ENCODE data around the gene TBX15.
"Not testable (repeated sequence)": the region's sequence is repeated elsewhere in the genome, so short reads cannot be mapped to it uniquely, and the experiment has no call there.

Gene TBX15

GRCh38 chr1:118958140-118958539 lies 30.0 kb downstream of the TBX15 start:
- no peak for DNase-seq

DNA sequence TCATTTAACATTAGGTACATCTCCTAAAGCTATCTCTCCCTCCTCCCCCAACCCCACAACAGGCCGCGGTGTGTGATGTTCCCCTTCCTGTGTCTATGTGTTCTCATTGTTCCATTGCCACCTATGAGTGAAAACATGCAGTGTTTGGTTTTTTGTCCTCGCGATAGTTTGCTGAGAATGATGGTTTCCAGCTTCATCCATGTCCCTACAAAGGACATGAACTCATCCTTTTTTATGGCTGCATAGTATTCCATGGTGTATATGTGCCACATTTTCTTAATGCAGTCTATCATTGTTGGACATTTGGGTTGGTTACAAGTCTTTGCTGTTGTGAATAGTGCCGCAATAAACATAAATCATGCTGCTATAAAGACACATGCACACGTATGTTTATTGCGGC lies 30.6 kb downstream of the TBX15 start:
- DNase-seq: not testable (repeated sequence)

DNA sequence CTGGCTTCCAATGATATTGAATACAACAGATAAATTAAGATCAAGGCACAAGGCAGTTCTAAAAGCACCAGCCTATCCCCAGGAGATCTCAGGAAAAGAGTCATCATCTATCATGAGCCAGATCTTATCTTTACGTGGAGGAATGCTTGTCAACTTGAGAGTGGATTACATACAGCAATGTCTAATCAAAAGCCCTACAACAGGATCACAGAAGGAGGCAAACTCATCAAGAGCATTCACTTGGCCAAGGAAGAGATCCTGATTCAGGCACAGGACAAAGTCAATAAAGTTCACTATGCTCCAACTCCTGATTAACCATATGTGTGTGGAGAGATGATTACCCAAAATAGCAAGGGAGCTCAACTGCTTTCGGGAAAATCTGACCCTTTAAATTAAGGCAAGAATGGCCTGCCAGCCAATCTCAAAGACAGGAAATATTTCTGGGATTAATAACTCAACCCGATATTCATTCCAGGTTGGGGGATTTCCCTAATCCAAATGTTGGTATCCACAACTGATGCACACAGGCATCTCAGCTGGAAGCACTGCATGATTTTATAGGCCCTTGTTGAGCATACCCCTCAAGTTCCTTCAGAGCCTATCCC lies 33.7 kb downstream of the TBX15 start:
- no peak for DNase-seq

DNA sequence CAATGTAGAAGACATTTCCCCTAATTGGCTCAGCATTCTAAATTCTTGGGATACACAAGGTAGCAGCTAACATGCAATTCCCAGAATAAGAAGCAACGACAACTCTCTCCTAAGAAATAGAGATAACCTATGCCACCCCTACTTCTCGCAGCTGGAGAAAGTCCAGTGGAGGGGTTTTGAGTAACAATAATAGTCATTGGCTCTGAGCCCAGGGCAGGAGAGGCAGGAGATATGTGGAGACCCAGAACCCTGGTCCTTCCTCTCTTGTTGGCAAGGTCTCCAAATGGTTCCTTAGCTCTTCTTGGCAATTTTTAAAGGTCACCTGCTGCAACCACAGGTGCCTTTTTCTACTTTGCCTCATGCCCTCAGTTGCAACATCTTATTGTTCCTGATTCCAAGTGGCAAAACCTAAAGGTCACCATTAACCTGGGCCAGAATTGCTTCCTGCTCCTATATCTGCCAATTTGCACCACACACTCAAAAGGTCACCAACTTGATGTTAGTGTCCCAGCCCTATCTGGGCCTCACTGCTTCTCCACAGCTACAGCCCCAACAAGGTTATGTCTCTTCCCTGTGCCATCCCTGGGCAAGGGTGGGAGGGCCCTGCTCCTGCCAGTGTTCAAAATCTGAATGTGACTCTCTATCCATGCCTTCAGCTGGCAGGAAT lies 36.7 kb downstream of the TBX15 start:
- no peak for DNase-seq

DNA sequence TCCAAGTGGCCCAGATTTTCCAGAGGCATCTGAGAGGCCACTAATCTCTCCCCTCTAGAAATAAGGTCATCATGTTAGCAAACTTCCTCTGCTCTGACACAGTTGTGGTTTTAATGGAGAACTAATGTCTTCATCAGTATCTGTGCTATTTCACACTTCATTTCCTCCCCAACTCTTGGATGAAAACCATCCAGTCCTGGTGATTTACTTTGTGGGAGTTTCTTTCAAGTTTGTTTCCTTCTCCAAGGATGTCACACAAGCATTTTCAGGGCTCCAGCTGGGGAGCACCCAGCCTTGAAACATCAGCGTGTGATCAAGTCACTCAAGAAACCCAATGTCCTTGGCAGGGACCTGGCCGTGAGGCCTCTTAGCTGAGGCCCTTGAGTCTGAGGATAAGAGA lies 38.8 kb downstream of the TBX15 start:
- no peak for DNase-seq

GRCh38 chr1:118948846-118949245 lies 39.3 kb downstream of the TBX15 start:
- no peak for DNase-seq

- no peak for DNase-seq
Observed at GRCh38 chr1:118948351-118948750, 39.8 kb downstream of the TBX15 start.

- DNase-seq: no peak
Observed at GRCh38 chr1:118947790-118948189, 40.4 kb downstream of the TBX15 start.

GRCh38 chr1:118947003-118947765 lies 41.0 kb downstream of the TBX15 start:
- no peak for DNase-seq

- DNase-seq: no peak
Observed at GRCh38 chr1:118945489-118945888, 42.7 kb downstream of the TBX15 start.

DNA sequence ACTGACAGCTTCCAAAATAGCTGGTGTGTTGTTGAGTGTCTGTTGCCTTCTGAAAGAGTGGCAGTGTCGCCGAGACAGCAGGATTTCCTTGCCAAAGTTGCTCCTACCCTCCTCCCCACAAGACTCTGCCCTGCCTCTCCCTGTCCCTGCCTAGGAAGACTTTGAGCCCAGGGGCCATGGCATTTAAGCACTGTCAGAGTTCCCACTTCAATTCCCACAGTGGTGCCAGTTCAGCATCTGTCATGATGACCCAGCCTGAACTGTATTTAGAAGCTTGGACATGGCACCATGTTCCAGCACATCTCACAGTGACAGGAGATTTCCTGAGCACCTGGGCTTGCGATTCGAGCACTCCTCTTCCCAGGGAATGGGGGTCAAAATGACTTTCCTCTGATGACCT lies 43.6 kb downstream of the TBX15 start:
- DNase-seq: no peak

DNA sequence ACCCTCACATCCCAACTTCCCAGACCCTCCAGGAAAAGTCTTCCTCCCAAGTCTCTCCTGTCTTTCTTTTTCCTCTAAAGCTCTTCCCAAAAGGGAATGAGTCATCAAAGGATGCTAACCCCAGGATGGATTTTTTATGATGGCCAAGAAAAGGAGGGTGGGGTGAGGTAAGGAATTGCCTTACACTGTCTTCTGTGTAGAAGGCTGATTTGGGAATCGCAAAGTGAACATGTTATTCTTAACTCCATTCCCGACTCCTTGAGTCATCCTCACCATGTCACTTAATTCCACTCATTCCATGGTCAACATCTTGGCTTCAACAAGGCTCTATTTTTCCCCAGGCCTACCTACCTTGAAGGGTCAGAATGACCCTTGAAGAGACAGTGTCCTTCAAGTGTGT lies 44.0 kb downstream of the TBX15 start:
- DNase-seq: no peak

- DNase-seq: no peak
Observed at GRCh38 chr1:118940957-118941356, 47.2 kb downstream of the TBX15 start.

DNA sequence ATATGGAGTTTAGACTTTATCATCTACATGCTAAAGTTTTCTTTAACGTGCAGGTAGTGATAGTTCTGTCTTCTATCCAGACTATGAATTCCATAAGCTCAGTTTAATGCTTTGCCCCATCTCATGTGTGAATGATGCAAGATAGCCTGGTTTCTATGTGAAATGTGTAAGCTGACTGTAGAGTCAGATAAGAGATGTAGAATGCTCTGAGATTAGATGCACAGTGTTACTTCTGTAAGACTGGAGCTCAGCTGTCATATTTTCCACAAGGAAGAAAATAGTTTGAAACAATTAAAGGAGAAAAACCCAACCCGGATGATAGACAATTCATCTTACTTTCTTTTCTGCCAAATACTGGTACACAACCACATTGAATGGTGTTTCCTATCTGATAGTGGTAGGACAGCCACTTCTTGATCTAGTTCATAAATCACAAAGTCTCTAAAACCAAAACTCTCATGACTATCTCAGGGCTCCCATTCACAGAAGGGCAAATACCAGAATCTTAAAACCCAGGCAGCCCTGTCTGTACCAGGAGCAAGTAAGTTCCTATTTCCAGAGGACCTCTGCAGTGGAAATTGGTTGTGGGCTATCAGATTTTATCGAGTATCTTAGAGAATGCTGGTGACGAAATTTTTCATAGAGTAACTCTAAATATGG lies 50.6 kb downstream of the TBX15 start:
- no peak for DNase-seq

DNA sequence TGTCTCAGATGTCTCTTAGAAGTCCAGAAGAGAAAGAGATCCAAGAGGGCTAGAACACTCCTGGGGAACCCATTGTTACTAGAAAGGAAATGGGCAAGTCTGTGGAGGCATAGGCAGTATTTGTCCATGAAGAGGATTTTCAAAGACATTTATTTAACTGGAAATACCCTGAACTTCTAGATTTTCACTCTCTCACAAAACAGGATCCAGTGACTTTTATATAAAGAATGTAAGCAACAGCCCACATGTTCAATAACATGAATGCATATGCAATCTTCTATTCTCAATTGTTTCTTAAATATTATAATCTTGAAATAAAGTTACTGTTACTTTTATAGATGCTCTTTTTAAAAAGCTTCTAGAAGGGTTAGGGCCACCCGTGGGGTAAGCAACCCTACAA lies 53.4 kb downstream of the TBX15 start:
- DNase-seq: no peak

DNA sequence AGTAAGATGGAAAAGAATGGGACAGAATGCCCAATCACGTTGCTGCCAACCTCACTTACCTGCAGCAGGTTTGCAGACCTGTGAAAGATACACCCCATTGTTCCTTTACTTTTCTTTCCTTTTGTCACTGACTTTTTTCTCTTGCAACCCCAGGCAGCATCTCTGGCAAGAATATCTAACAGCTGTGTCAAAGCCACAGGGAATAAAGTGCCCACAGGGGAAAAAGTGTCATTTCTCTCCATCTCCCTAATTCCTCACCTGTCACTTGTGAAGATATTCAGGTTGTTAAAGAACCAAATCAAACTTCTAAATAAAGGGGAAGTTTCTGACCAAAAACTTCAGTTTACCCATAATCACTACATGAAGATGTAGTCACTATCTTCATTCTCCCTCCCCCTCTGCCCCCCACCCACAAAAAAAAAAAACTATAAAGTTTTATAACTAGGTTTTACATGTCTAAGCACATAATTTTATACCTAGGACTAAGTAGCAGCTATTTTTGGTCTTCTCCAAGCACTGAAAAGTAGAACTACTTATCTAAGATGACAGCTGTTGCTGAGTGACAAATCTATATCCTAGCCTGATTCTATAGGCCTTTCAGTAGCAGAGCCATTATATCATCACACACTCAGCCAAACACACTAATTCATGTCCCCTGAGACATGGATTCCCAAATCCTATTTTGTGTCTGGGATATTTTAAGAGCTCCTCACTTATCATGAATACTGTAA lies 54.9 kb downstream of the TBX15 start:
- no peak for DNase-seq

DNA sequence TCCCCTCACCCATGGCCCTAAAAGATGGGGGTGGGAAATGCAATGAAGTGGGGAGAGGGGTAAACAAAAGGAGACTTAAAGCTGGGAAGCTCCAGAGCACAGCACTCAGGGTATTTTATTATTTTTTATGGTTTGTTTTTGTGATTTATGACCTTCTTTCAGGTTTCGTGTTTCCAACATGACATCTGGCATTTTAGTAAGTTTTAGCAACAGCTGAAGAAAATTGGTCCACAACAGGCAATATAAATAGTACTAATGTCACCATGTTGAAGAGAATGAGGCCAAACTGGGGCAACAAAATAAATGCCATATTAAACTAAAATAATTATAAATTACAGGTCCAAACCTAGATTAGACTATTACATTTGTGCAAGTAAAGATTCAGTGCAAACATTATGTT lies 56.3 kb downstream of the TBX15 start:
- DNase-seq: no peak

GRCh38 chr1:118928739-118929554 lies 59.2 kb downstream of the TBX15 start:
- no peak for DNase-seq

- DNase-seq: no peak
Observed at GRCh38 chr1:118927427-118928187, 60.5 kb downstream of the TBX15 start.

GRCh38 chr1:118926261-118926660 lies 61.9 kb downstream of the TBX15 start:
- no peak for DNase-seq

DNA sequence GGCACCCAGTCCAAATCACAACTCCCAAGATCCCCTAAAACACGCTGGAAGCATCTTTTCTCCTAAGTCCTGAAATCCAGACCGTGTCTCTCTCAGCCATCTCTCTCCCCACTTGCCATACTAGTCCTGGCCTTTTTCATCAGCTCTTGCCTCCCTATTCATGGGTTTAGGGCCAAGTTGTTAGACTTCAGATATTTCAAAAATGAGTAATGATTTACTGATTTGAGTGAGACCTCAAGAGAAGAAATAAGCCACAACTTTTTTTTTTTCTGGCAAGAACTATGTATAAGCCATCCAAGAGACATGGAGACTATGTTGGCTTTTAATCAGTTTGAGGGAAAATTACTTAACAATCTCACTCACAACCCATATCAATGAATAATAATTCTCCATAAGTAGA lies 62.5 kb downstream of the TBX15 start:
- DNase-seq: no peak
